HG03175 (cell line): Measurements from ENCODE around the gene CBY1.

Experiments used
- ATAC-seq: cut with Tn5 transposase; IDR thresholded peaks from one replicate; pipeline ENCODE4 v1.9.1; 2021; ENCODE audit warnings: mild to moderate bottlenecking, moderate library complexity; ENCODE audit not compliant: unreplicated experiment

Gene CBY1

GRCh38 chr22:38721551-38721950 is 65.1 kb downstream of the CBY1 start:
- no peak for ATAC-seq
